ENCODE measurements around the gene SCNM1.

The SCNM1 gene, protein sequence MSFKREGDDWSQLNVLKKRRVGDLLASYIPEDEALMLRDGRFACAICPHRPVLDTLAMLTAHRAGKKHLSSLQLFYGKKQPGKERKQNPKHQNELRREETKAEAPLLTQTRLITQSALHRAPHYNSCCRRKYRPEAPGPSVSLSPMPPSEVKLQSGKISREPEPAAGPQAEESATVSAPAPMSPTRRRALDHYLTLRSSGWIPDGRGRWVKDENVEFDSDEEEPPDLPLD

DNA sequence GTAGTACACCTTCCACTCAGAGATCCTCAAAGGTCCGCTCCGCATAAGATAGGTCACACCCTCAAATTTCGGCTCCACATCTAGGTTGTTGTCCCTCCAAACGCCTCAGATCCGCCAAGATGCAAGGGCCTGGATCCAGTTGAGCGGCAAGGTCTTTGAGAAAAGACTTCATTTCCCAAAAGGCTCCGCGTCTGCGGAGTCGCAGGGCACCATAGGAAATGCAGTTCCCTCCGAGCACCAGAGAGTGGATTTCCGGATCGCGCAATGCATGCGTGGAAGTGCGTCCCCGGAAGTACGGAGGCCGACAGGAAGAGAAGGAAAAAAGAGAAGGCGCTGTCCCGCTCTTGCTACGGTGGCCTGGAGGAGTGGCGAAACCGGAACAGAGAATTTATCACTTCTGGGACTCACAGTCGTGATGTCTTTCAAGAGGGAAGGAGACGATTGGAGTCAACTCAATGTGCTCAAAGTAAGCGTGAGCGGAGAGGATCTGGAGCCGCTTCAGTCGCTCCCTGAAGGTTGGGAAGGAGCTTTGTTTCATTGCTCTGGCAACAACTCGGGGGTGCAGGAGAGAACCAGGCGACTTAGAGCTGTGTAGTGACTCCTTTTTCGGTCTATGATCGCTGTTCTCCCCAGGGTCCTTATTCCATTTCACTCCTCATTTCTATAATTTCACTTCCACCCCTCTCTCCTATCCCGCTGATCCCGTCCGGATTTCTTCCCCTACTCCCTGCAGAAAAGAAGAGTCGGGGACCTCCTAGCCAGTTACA is at the start of gene SCNM1, which contains the start of gene LYSMD1:
TSS of gene SCNM1 (plus strand) at position 407 of the 767 bp plus-strand sequence. CDS start at position 416, 9 bp downstream.
TSS of gene LYSMD1 (minus strand) at position 165 of the 767 bp plus-strand sequence. CDS start 644 bp downstream, outside the sequence.
- DNase-seq (ENCODE audit: low read depth) = peak; percentile 99
- TF ChIP-seq, protein P1, sequence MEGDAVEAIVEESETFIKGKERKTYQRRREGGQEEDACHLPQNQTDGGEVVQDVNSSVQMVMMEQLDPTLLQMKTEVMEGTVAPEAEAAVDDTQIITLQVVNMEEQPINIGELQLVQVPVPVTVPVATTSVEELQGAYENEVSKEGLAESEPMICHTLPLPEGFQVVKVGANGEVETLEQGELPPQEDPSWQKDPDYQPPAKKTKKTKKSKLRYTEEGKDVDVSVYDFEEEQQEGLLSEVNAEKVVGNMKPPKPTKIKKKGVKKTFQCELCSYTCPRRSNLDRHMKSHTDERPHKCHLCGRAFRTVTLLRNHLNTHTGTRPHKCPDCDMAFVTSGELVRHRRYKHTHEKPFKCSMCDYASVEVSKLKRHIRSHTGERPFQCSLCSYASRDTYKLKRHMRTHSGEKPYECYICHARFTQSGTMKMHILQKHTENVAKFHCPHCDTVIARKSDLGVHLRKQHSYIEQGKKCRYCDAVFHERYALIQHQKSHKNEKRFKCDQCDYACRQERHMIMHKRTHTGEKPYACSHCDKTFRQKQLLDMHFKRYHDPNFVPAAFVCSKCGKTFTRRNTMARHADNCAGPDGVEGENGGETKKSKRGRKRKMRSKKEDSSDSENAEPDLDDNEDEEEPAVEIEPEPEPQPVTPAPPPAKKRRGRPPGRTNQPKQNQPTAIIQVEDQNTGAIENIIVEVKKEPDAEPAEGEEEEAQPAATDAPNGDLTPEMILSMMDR (IDR thresholded peaks at IDR 0.05; ENCODE audit: low read length, missing control alignments) = no peak
- H3K4me3 ChIP-seq (replicated peaks; ENCODE audit: low read depth, low read length) = peak within 1 kb of the TSS; percentile 85

DNA sequence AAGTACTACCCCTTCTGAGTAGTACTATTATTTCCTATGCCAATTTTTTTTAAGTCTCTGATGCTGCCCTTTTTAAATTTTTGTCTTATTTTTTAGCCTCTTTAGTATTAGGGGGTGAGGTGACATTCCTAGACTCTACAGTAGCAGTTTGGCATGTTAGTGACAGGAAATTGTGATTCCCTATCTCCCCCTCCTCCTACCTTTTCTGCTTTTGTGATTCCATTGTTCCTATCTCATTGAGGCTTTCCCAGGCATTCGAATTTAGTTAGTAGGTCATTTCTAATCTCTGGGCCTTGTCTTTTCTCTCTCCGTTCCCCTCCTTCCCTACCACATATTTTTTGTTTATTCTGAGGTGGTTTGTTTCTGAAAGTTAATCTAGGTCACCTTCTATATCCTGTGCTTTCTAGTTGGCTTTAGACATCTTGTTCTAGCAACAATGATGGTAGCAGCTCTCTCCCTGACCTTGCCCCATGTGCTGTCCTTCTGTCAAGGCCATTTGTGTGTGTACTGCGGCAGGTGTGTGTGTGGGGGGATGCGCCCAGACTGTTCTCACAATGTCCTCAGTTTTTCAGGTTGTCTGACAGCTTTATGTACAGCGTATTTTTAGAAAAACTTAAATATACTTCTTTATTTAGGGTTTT is 41.1 kb upstream of the SCNM1 start:
- no peak overlapping the region for H3K4me3 ChIP-seq (replicated peaks; ENCODE audit: low read depth, low read length)
- TF ChIP-seq, protein P1 (IDR thresholded peaks at IDR 0.05; ENCODE audit: low read length, missing control alignments) = no peak
- no peak for DNase-seq (ENCODE audit: low read depth)

DNA sequence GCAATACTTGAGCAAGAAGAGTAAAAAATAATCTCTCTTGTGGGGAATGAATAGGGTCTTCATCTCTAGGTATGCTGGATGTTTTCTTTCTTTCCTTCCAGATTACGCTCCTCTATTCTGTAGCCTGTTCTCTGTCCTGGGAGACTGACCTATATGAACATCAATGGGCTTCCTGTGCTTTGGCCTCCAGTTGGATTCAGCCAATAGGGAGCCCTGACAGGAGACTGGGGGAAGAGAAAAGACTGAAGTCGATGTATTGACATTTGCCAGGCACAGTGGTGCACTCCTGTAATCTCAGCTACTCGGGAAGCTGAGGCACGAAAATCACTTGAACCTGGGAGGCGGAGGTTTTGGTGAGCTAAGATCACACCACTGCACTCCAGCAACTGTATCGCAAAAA is 37.1 kb upstream of the SCNM1 start:
- H3K4me3 ChIP-seq (replicated peaks; ENCODE audit: low read depth, low read length) = no peak overlapping the region
- TF ChIP-seq, protein P1 (IDR thresholded peaks at IDR 0.05; ENCODE audit: low read length, missing control alignments) = no peak
- no peak for DNase-seq (ENCODE audit: low read depth)

DNA sequence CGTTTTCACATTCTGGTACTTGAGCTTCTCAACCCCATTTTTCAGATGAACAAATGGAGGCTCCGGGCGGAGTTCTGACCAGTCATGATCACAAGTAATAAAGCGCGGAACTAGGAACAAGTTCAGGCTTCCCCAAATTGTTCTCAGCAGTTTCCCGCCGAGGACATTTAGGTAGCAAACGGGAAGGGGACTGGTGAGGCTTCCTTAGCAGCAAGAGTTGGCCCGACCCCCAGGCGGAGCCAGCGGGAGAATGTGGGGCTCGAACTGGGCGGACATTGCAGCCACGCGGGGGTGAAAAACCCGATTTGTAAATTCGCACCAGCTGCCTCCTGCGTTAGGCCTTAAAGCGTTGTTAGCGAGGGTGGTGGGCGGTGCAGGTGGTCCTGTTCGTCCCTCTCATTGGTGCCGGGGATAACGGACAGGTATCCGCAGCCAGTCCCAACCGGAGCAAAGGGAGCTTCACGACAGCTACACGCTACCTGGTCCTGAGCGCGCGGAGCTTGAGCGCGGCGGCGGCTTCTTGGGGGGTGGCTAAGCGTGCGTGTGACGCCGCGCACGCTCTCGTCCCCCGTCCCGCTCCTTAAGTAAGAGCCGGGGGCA is 34.9 kb upstream of the SCNM1 start:
- peak overlapping the region; percentile 17 for H3K4me3 ChIP-seq (replicated peaks; ENCODE audit: low read depth, low read length)
- TF ChIP-seq, protein P1 (IDR thresholded peaks at IDR 0.05; ENCODE audit: low read length, missing control alignments) = no peak
- DNase-seq (ENCODE audit: low read depth) = peak; percentile 72

DNA sequence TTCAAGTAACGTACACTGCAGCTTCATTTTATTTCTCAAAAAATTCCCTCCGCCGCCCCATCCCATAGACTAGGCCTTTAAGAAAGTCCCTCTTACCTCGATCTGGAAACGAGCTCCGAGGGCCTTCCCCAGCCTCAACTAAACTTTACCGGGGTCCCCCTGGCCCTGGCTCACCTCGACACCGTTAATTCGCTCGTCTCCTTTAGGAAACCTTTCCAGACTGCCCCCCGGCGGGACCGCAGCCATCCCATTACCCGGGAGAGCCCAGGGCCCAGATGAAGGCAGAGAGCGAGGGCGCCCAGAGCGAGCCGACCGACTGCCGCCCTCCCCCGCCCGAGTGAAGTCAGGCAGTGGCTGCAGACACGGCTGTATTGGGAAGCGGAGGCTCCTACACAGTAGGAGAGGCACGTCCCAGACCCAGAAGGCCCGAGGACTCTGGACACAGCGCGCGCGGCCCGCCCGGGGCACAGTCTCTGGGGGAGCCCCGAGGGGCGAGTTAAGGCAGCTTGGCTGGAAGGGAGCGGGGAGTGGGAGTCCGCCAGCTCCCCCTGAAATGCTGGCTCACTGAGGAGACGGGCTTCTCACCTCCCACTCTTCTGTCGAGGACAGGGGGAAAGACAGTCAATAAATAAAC is 34.1 kb upstream of the SCNM1 start:
- no peak for DNase-seq (ENCODE audit: low read depth)
- H3K4me3 ChIP-seq (replicated peaks; ENCODE audit: low read depth, low read length) = peak overlapping the region; percentile 17
- TF ChIP-seq, protein P1 (IDR thresholded peaks at IDR 0.05; ENCODE audit: low read length, missing control alignments) = no peak

DNA sequence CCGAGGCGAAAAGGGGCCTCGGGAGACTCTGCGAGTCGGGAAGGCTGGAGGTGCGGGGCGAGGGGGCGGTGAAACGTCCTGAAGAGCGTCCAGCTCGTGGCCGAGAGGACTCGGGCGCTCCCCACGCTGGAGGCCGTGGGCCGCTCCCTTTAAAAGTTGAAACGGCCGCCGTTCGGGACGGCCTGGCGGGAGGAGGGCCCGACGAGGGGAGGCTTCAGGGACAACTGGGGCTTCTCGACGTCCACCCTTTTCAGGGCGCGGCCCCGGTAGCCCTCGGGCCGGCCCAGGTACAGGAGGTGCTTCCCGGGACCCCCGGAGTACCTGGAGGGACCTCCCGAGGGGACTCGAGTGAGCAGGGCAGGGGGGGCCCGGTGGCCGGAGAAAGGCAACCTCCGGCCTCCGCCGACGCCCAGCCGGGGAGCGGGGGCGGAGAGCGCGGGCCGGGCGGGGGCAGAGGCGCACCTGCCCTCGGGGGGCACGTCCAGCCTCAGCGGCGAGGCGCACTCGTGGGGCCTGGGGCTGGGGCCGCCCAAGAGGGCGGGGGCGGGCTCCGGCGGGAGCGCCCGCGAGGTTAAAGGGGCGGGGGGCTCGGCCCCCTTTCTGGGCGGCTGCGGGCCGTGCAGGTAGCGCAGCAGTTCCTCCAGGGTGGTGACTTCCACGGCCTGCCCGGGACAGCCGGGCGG is 33.5 kb upstream of the SCNM1 start:
- no peak overlapping the region for H3K4me3 ChIP-seq (replicated peaks; ENCODE audit: low read depth, low read length)
- TF ChIP-seq, protein P1 (IDR thresholded peaks at IDR 0.05; ENCODE audit: low read length, missing control alignments) = no peak

More for the DNA sequence above, 33.5 kb upstream of the SCNM1 start:
- DNase-seq (ENCODE audit: low read depth) = no peak

Data from fibroblast of pulmonary artery (primary cell).